ENCODE data around the gene S100A10.

S100A10 gene

DNA sequence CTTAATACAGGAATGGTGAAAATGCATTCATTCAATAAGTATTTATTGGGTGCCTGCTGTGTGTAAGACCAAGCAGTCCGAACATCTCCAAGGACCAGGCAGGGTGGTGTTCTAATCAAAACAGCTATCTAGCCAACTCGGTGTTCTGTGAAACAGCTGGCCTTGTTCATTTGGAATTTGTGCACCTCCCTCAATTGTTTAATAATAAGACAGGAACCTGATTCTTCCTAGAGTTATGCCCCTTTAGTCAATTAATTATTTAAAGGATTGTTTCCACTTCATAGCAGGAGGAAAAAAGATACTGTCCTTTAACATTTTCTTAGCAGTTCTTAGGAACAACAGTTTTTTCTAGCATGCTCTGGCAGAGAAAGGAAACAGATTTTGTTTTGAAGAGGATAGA lies 30.4 kb downstream of the S100A10 start:
- Histone ChIP-seq H3K27ac (ENCODE audit: poor library complexity, severe bottlenecking) (no peak overlapping the region), H3K27me3 (ENCODE audit: insufficient read depth, poor library complexity, severe bottlenecking) (no peaks in the 10 kb centered on the region), H3K4me1 (ENCODE audit: insufficient read depth, poor library complexity, severe bottlenecking) (peaks cover 11% of the 10 kb centered on the region), H3K36me3 (ENCODE audit: low read depth) (no peaks in the 10 kb centered on the region), H3K9me3 (ENCODE audit: severe bottlenecking) (no peaks in the 10 kb centered on the region), H3K4me3 (ENCODE audit: severe bottlenecking) (no peak overlapping the region)
- TF ChIP-seq, protein P1, sequence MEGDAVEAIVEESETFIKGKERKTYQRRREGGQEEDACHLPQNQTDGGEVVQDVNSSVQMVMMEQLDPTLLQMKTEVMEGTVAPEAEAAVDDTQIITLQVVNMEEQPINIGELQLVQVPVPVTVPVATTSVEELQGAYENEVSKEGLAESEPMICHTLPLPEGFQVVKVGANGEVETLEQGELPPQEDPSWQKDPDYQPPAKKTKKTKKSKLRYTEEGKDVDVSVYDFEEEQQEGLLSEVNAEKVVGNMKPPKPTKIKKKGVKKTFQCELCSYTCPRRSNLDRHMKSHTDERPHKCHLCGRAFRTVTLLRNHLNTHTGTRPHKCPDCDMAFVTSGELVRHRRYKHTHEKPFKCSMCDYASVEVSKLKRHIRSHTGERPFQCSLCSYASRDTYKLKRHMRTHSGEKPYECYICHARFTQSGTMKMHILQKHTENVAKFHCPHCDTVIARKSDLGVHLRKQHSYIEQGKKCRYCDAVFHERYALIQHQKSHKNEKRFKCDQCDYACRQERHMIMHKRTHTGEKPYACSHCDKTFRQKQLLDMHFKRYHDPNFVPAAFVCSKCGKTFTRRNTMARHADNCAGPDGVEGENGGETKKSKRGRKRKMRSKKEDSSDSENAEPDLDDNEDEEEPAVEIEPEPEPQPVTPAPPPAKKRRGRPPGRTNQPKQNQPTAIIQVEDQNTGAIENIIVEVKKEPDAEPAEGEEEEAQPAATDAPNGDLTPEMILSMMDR (IDR thresholded peaks at IDR 0.05; ENCODE audit: poor library complexity, severe bottlenecking): no peak
- ATAC-seq (ENCODE audit: low read depth) (no peak), DNase-seq (ENCODE audit: low spot score) (no peak)

DNA sequence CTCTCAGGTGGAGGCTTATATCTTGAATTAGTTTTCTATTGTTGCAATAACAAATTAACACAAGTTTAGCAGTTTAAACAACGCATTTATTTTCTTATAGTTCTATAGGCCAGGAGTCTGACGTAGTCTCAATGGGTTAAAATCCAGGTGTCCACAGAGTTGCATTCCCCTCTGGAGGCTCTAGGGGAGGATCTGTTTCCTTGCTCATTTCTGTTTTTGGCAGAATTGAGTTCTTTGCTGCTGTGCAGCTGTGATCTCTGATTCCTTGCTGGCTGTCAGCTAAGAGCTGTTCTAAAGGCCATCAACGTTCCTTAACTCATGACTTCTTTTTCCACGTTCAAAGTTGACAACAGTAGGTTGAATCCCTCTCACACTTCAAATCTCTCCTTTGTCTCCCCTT lies 31.8 kb downstream of the S100A10 start:
- Histone ChIP-seq H3K27ac (ENCODE audit: poor library complexity, severe bottlenecking) (no peak overlapping the region), H3K36me3 (ENCODE audit: low read depth) (no peaks in the 10 kb centered on the region), H3K9me3 (ENCODE audit: severe bottlenecking) (no peaks in the 10 kb centered on the region), H3K4me3 (ENCODE audit: severe bottlenecking) (no peak overlapping the region), H3K4me1 (ENCODE audit: insufficient read depth, poor library complexity, severe bottlenecking) (peaks cover 11% of the 10 kb centered on the region), H3K27me3 (ENCODE audit: insufficient read depth, poor library complexity, severe bottlenecking) (no peaks in the 10 kb centered on the region)
- ATAC-seq (ENCODE audit: low read depth) (no peak), DNase-seq (ENCODE audit: low spot score) (no peak)
- TF ChIP-seq, protein P1 (IDR thresholded peaks at IDR 0.05; ENCODE audit: poor library complexity, severe bottlenecking): no peak

DNA sequence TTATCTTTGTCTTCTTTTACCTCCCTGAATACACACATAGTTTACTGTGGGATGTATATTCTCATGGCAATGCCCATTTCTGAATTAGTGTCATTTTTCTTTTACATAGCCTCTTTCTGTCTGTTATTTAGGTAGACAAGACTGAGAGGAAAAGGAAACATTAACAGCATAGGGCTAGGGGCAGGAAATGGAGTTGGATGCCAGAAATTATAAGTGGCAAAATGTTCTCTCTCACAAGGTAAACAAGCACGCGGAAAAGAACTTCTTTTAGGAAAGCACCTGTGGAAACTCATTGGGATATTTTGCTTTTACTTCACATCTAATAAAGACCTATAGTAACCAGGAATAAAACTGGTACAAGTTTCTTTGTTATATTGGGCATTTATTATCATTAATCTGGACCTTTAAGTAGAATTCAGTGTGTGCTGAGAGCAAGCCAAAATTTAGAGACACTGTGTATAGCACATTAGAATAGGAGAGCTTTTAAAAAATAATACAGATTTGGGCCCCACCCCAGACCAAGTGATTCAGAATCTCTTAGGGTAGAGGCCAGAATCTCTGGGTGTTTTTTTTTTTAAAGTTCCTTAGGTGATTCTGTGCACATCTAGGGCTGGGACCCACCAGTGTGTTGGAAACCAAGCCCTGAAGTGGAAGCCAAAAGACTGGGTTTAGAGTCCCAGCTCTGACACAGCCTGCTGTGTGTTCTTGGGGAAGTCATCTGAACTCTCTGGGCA lies 32.7 kb downstream of the S100A10 start:
- DNase-seq (ENCODE audit: low spot score) (no peak), ATAC-seq (ENCODE audit: low read depth) (no peak)
- Histone ChIP-seq H3K27ac (ENCODE audit: poor library complexity, severe bottlenecking) (no peak overlapping the region), H3K9me3 (ENCODE audit: severe bottlenecking) (no peaks in the 10 kb centered on the region), H3K36me3 (ENCODE audit: low read depth) (no peaks in the 10 kb centered on the region), H3K4me3 (ENCODE audit: severe bottlenecking) (no peak overlapping the region), H3K4me1 (ENCODE audit: insufficient read depth, poor library complexity, severe bottlenecking) (peaks cover 5% of the 10 kb centered on the region), H3K27me3 (ENCODE audit: insufficient read depth, poor library complexity, severe bottlenecking) (no peaks in the 10 kb centered on the region)
- TF ChIP-seq, protein P1 (IDR thresholded peaks at IDR 0.05; ENCODE audit: poor library complexity, severe bottlenecking): no peak

DNA sequence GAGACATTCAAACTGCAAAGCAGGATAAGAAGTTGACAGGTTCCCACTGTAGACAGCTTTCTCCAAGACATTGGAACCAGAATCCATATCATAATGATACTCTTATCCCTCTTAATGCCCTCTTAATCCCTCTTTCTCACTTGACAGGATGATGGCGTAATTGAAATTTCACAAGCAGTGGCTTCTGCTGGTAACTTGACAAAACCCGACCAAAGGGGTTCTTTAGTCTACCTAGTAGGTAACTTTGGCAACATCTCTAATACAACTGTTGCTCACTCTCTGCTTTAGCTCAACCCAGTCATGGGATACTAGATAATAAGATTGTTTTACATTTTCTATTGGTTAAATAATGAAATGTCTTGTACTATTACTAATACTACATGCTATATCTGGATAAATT lies 34.7 kb downstream of the S100A10 start:
- Histone ChIP-seq H3K36me3 (ENCODE audit: low read depth) (no peaks in the 10 kb centered on the region), H3K4me1 (ENCODE audit: insufficient read depth, poor library complexity, severe bottlenecking) (peaks cover 4% of the 10 kb centered on the region), H3K4me3 (ENCODE audit: severe bottlenecking) (no peak overlapping the region), H3K27ac (ENCODE audit: poor library complexity, severe bottlenecking) (no peak overlapping the region), H3K9me3 (ENCODE audit: severe bottlenecking) (no peaks in the 10 kb centered on the region), H3K27me3 (ENCODE audit: insufficient read depth, poor library complexity, severe bottlenecking) (no peaks in the 10 kb centered on the region)
- ATAC-seq (ENCODE audit: low read depth) (0 out of 3 replicates have a peak, but pooled peaks have one; percentile 17), DNase-seq (ENCODE audit: low spot score) (no peak)
- TF ChIP-seq, protein P1 (IDR thresholded peaks at IDR 0.05; ENCODE audit: poor library complexity, severe bottlenecking): no peak

DNA sequence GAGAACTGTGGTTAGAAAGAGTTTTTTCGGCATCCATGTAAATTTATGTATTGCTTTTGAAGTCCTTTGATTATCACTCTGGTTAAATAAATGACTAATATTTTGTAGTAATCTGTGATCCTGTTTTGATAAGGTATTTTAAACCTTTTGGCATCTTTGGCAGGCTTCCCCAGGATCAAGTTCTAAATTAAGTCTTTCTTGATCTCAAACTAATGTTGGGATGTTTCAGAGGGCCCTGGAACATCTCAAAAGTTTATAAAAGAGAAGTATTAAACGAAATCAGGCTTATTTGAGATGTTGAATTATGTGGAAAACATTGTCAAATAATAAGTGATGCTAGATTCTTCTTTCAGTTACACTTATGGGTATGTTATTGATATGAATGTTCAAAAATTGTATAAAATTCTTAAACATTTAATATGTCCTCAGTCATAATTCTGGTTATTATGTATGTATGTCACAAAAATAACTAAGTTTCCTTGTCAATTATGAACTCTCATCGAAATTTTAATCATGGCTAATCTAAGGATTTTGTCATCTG lies 36.6 kb downstream of the S100A10 start:
- no peak for ATAC-seq (ENCODE audit: low read depth)
- H3K9me3 ChIP-seq (ENCODE audit: severe bottlenecking): no peaks in the 10 kb centered on the region
- DNase-seq (ENCODE audit: low spot score): no peak
- no peak overlapping the region for H3K27ac ChIP-seq (ENCODE audit: poor library complexity, severe bottlenecking)
- H3K4me1 ChIP-seq (ENCODE audit: insufficient read depth, poor library complexity, severe bottlenecking): no peaks in the 10 kb centered on the region
- no peak overlapping the region for H3K4me3 ChIP-seq (ENCODE audit: severe bottlenecking)
- H3K36me3 ChIP-seq (ENCODE audit: low read depth): no peaks in the 10 kb centered on the region
- H3K27me3 ChIP-seq (ENCODE audit: insufficient read depth, poor library complexity, severe bottlenecking): no peaks in the 10 kb centered on the region
- TF ChIP-seq, protein P1 (IDR thresholded peaks at IDR 0.05; ENCODE audit: poor library complexity, severe bottlenecking): no peak

All from RWPE2 (cell line).